GM23338 (cell line): ENCODE results near the gene NOSTRIN. TPM values are rescaled to one million over a fixed set of nuclear protein-coding genes. Genes with fewer than 3 reads are reported as not detected.

Experiments used
- ATAC-seq: fragments of 200-7000 bp; cut with Tn5 transposase; 3 replicates; pipeline ENCODE4 v1.9.1; 2020
- DNase-seq: peaks from one replicate; pipeline ENCODE4 v3.0.0-alpha.2; 2015; ENCODE audit warnings: low spot score
- H2AFZ ChIP-seq: fragments of 200-600 bp; sonication (generic); 2 replicates; pipeline ENCODE4 v1.8.0; 2016; ENCODE audit warnings: antibody characterized with exemption, mild to moderate bottlenecking, moderate library complexity
- H3F3A ChIP-seq: fragments of 200-600 bp; sonication (generic); replicated peaks from 2 replicates; pipeline ENCODE4 v1.8.0; 2017; ENCODE audit warnings: antibody characterized with exemption, mixed run types, low read depth
- H3K27ac ChIP-seq: fragments of 200-600 bp; sonication (generic); 2 replicates; pipeline ENCODE4 v1.6.1; 2016; ENCODE audit warnings: low read depth
- H3K27me3 ChIP-seq: fragments of 200-600 bp; sonication (generic); 2 replicates; pipeline ENCODE4 v1.8.0; 2016; ENCODE audit warnings: mild to moderate bottlenecking, mixed run types, moderate library complexity; ENCODE audit not compliant: insufficient read depth
- H3K36me3 ChIP-seq: fragments of 200-600 bp; sonication (generic); 2 replicates; pipeline ENCODE4 v1.8.0; 2016; ENCODE audit warnings: mild to moderate bottlenecking; ENCODE audit not compliant: insufficient read depth
- H3K4me1 ChIP-seq: fragments of 200-600 bp; sonication (generic); 2 replicates; pipeline ENCODE4 v1.8.0; 2016; ENCODE audit warnings: mild to moderate bottlenecking, moderate library complexity; ENCODE audit not compliant: insufficient read depth
- H3K4me2 ChIP-seq: fragments of 200-600 bp; sonication (generic); 2 replicates; pipeline ENCODE4 v1.7.1; 2017; ENCODE audit warnings: mixed run types
- H3K4me3 ChIP-seq: fragments of 200-600 bp; sonication (generic); 2 replicates; pipeline ENCODE4 v1.6.1; 2016; ENCODE audit warnings: mixed run types
- H3K79me2 ChIP-seq: fragments of 200-600 bp; sonication (generic); replicated peaks from 2 replicates; pipeline ENCODE4 v1.8.0; 2017; ENCODE audit warnings: mild to moderate bottlenecking; ENCODE audit not compliant: insufficient read depth
- H3K9me2 ChIP-seq: fragments of 200-600 bp; sonication (generic); 2 replicates; pipeline ENCODE4 v1.8.0; 2017; ENCODE audit not compliant: insufficient read depth
- H4K20me1 ChIP-seq: fragments of 200-600 bp; sonication (generic); replicated peaks from 2 replicates; pipeline ENCODE4 v1.8.0; 2017; ENCODE audit warnings: mild to moderate bottlenecking; ENCODE audit not compliant: insufficient read depth
- H3K27ac Mint-ChIP-seq: 2 replicates; pipeline ENCODE4 v1.8.0; 2020; ENCODE audit warnings: inconsistent platforms, mild to moderate bottlenecking, moderate library complexity, mixed read lengths
- H3K27me3 Mint-ChIP-seq: 3 replicates; pipeline ENCODE4 v1.8.0; 2022; ENCODE audit warnings: low read depth, mild to moderate bottlenecking, moderate library complexity, mixed read lengths, inconsistent platforms; ENCODE audit not compliant: insufficient read depth, poor library complexity
- H3K36me3 Mint-ChIP-seq: 3 replicates; pipeline ENCODE4 v1.8.0; 2021; ENCODE audit warnings: low read depth, mild to moderate bottlenecking, inconsistent platforms, moderate library complexity, mixed read lengths
- H3K4me1 Mint-ChIP-seq: 3 replicates; pipeline ENCODE4 v1.8.0; 2020; ENCODE audit warnings: mild to moderate bottlenecking, inconsistent platforms, mixed read lengths
- H3K4me3 Mint-ChIP-seq: 3 replicates; pipeline ENCODE4 v1.8.0; 2021; ENCODE audit warnings: moderate library complexity, mild to moderate bottlenecking, inconsistent platforms, mixed read lengths
- H3K9me3 Mint-ChIP-seq: 3 replicates; pipeline ENCODE4 v1.8.0; 2020; ENCODE audit warnings: moderate library complexity, mild to moderate bottlenecking, inconsistent platforms, mixed read lengths
- CREB1 ChIP-seq: fragments of 250-450 bp; sonication (Bioruptor Pico); IDR thresholded peaks from 2 replicates; pipeline ENCODE4 v1.5.0; 2020; ENCODE audit warnings: low read depth, mild to moderate bottlenecking, moderate library complexity
- CTCF ChIP-seq, 2 experiments: fragments of 200-600 bp in 1 of 2; sonication (generic) in 1 of 2; conservative IDR thresholded peaks; 2 replicates each; pipeline versions ENCODE4 v1.5.1 to v1.6.1; 2016 to 2017; ENCODE audit warnings: antibody characterized with exemption in 2 of 2, low read depth in 2 of 2, mild to moderate bottlenecking in 2 of 2, moderate library complexity in 1 of 2
- ETS1 ChIP-seq: IDR thresholded peaks from 2 replicates; pipeline ENCODE4 v1.6.1; 2016; ENCODE audit warnings: antibody characterized with exemption
- EZH2phosphoT487 ChIP-seq: fragments of 200-600 bp; sonication (generic); IDR thresholded peaks from one replicate; pipeline ENCODE4 v1.8.1; 2018; ENCODE audit warnings: antibody characterized with exemption; ENCODE audit not compliant: unreplicated experiment
- JUNB ChIP-seq: IDR thresholded peaks from one replicate; pipeline ENCODE4 v1.6.1; 2016; ENCODE audit warnings: antibody characterized with exemption; ENCODE audit not compliant: unreplicated experiment
- NANOG ChIP-seq: IDR thresholded peaks from 2 replicates; pipeline ENCODE4 v1.6.1; 2016; ENCODE audit warnings: antibody characterized with exemption, borderline replicate concordance
- POLR2AphosphoS5 ChIP-seq: IDR thresholded peaks from 2 replicates; pipeline ENCODE4 v1.6.1; 2016; ENCODE audit warnings: antibody characterized with exemption, low read depth
- STAT1 ChIP-seq: IDR thresholded peaks from one replicate; pipeline ENCODE4 v1.6.1; 2016; ENCODE audit warnings: antibody characterized with exemption; ENCODE audit not compliant: unreplicated experiment
- ZNF114 ChIP-seq: fragments of 250-450 bp; sonication (Bioruptor Pico); IDR thresholded peaks from 2 replicates; pipeline ENCODE4 v1.5.0; 2020; ENCODE audit warnings: mild to moderate bottlenecking, moderate library complexity
- ZNF331 ChIP-seq: fragments of 250-450 bp; sonication (Bioruptor Pico); IDR thresholded peaks from 2 replicates; pipeline ENCODE4 v1.5.0; 2020; ENCODE audit warnings: low read depth, mild to moderate bottlenecking, moderate library complexity
- polyA plus RNA-seq: library from polyadenylated mRNA; unstranded; fragments of >200 nt; fragmentation: Nextera tagmentation; extraction: Ambion mirVana; gene quantifications from 2 replicates; pipeline ENCODE4 v1.2.1, GENCODE V29; 2016
- total RNA-seq: library from RNA; depleted of rRNA; stranded (reverse); fragments of >200 nt; shearing (Covaris generic); gene quantifications from 2 replicates; pipeline ENCODE4 v1.2.3, GENCODE V29; 2014
- TF ChIP-seq, protein P1 (sequence below): IDR thresholded peaks from one replicate; pipeline ENCODE4 v1.6.1; 2018; ENCODE audit warnings: antibody characterized with exemption; ENCODE audit not compliant: unreplicated experiment

NOSTRIN gene
- total and polyA plus RNA-seq, 2 experiments from 2014 or later, result 1.8 TPM; not detected in 1

- TF ChIP-seq ZNF331 (no peak), CREB1 (CRISPR knock-in tag) (no peak), STAT1 (no peak), EZH2phosphoT487 (no peak), JUNB (no peak), CTCF (conservative IDR thresholded peaks at IDR 0.05; ENCODE audit: low read depth in 2 of 2) (no peak), ETS1 (no peak), POLR2AphosphoS5 (no peak), ZNF114 (CRISPR knock-in tag) (no peak), NANOG (no peak)
- TF ChIP-seq, protein P1, sequence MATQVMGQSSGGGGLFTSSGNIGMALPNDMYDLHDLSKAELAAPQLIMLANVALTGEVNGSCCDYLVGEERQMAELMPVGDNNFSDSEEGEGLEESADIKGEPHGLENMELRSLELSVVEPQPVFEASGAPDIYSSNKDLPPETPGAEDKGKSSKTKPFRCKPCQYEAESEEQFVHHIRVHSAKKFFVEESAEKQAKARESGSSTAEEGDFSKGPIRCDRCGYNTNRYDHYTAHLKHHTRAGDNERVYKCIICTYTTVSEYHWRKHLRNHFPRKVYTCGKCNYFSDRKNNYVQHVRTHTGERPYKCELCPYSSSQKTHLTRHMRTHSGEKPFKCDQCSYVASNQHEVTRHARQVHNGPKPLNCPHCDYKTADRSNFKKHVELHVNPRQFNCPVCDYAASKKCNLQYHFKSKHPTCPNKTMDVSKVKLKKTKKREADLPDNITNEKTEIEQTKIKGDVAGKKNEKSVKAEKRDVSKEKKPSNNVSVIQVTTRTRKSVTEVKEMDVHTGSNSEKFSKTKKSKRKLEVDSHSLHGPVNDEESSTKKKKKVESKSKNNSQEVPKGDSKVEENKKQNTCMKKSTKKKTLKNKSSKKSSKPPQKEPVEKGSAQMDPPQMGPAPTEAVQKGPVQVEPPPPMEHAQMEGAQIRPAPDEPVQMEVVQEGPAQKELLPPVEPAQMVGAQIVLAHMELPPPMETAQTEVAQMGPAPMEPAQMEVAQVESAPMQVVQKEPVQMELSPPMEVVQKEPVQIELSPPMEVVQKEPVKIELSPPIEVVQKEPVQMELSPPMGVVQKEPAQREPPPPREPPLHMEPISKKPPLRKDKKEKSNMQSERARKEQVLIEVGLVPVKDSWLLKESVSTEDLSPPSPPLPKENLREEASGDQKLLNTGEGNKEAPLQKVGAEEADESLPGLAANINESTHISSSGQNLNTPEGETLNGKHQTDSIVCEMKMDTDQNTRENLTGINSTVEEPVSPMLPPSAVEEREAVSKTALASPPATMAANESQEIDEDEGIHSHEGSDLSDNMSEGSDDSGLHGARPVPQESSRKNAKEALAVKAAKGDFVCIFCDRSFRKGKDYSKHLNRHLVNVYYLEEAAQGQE, result no peak
- Histone ChIP-seq H3K4me2 (no peak overlapping the region), H2AFZ (no peak overlapping the region), H3F3A (no peaks in the 10 kb centered on the region), H3K4me3 (no peak overlapping the region), H3K27me3 (no peaks in the 10 kb centered on the region), H3K36me3 (no peaks in the 10 kb centered on the region), H3K27ac (no peak overlapping the region), H4K20me1 (no peaks in the 10 kb centered on the region), H3K4me1 (peaks cover 15% of the 10 kb centered on the region), H3K79me2 (no peaks in the 10 kb centered on the region), H3K9me2 (peaks cover 20% of the 10 kb centered on the region)
- Mint-ChIP-seq H3K4me1 (peaks cover 23% of the 10 kb centered on the region), H3K27me3 (peaks cover 2% of the 10 kb centered on the region), H3K27ac (no peak overlapping the region), H3K4me3 (no peak overlapping the region), H3K36me3 (no peaks in the 10 kb centered on the region), H3K9me3 (no peaks in the 10 kb centered on the region; the same call in 1 of the 3 replicates)
- ATAC-seq (no peak), DNase-seq (no peak)
These were observed 6.3 kb upstream of the NOSTRIN start for GRCh38 chr2:168796090-168796577.
